CD4-positive, alpha-beta T cell treated with Interleukin-6 at 100 ng/mL for 8 hours (primary cell): Measurements from ENCODE around the gene PRKACA.
"Not testable (repeated sequence)": the region's sequence is repeated elsewhere in the genome, so short reads cannot be mapped to it uniquely, and the experiment has no call there.

Source experiments
- DNase-seq: peaks from one replicate; pipeline ENCODE4 v3.0.0-alpha.2; 2020; ENCODE audit warnings: mixed read lengths, low spot score

The PRKACA gene

DNA sequence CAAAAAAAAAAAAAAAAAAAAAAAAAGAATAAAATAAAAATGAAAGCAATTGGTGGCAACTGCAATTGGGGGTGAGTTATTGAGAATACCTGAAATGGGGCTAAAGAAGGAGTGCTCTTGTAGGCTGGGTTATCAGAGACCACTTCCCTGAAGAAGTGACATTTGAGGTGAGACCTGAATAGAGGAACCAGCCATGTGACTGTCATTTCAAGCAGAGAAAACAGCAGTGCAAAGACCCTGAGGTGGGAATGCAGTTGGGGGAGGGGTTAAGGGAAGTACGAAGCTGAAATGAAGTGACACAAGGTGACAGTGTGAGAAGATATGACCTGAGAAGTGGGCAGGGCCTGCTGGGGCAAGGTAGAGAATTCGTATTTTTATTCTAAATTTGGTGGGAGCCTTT is 51.4 kb downstream of the PRKACA start:
- DNase-seq = no peak

DNA sequence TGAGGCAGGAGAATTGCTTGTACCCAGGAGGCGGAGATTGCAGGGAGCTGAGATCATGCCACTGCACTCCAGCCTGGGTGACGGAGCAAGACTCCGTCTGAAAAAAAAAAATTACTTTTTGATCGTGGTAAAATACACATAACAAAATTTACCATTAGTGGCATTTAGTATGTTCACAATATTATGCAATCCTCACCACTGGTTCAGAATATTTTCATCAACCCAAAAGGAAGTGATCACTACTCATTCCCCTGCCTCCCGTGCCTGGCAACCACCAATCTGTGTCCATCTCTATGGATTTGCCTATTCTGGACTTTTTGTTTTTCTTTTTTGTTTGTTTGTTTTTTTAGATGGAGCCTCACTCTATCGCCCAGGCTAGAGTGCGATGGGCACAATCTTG is 54.5 kb downstream of the PRKACA start:
- DNase-seq = no peak

DNA sequence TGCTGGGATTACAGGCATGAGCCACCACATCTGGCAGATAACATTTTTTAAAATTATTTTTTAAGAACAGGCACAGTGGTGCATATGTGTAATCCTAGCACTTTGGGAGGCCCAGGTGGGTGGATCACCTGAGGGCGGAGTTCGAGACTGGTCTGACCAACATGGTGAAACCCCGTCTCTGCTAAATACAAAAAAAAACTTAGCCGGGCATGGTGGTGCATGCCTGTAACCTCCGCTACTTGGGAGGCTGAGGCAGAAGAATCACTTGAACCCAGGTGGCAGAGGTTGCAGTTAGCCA is 55.1 kb downstream of the PRKACA start:
- no peak for DNase-seq

DNA sequence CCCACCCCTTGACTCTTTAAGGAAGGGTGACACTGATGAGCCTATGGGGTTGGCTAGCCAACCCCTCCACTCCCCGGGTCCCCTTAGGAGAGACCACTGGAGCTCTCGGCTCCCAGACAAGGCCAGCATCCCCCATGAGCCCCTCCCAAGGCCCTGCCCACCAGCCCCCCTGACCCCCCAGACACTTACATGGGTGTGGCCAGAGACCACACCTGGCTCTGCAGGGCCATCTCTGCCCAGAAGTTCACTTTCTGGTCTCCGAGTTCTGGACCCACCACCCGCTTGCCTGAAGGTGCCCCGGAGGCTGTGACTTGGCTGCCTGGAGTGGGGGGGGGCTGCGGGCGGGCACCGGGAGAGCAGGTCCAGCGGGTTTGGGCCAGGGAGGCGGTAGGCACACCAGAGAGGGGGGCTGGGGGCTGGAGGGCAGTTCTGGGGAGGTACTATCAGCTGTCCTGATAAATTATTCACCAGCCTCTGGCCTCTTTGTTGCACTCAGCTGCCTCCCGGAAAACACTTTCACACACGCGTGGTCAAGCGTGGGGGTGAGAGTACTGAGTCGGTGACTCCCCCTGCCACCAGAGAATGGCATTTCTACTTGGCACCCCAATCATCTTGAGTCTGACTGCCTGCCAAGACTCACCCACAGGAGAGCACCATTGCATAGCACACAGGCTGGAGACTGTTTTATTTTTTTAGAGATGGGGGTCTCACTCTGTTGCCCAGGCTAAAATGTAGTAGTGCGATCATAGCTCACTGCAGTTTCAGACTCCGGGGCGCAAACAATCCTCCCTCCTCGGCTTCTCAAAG is 55.6 kb downstream of the PRKACA start, which contains the start of gene PALM3:
Gene PALM3, minus strand, starts transcription at position 326 of the 807 bp plus-strand sequence. Its CDS starts 96 bp downstream, at position 230.
- no peak for DNase-seq

DNA sequence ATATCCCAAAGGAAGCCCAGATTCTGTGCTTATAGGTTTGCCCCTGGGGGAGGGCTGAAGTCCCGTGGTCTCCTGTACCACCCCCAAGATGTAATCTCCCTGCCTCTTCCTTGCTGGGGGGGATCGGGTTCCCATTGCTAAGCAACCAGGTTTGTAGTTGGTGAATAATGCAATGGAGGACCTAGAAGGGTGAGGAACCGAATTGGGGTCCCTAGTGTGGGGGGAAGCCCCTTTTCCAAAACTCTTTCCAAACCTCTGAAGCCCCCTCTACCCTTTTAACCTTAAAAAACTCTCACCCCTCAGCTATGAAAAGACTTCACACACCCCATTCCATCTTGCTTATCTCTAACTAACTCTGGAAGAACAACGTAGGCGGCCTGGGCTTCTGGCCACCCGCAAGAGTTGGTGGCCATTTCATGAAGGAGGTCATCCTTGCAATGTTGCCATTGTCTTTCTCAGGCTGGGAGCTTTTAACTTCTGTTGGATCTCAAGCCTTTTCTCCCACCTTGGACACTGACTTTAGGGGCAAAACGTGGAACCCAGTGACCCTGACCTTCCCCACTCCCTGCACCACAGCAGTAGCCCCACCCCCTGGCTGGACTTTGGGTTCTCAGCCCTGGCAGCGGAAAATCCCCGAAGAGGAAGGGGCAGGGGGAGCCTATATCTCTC is 56.3 kb downstream of the PRKACA start:
- no peak for DNase-seq

DNA sequence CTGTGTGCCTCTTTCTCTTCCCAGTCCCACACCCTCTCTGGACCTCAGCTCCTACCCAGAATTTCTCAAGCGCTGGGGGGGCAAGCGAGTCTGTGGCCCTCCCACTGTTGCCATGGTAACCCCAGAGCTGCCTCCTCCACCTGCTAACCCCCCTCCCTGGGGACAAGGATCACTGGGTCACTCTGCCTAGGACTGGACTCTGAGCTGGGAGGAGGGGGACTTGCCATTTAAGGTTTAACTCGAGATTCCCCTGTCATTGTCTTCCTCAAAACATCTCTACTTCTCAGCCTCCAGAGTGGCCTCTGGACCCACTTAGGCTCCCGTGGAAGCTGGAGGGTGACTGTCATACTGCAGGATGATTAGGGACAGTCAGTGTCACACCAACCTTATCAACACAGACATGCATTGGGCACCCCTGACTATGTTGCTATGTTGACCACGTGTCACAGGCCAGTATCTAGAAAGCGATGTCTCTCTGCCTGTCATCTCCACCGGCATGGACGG is 57.9 kb downstream of the PRKACA start:
- no peak for DNase-seq

DNA sequence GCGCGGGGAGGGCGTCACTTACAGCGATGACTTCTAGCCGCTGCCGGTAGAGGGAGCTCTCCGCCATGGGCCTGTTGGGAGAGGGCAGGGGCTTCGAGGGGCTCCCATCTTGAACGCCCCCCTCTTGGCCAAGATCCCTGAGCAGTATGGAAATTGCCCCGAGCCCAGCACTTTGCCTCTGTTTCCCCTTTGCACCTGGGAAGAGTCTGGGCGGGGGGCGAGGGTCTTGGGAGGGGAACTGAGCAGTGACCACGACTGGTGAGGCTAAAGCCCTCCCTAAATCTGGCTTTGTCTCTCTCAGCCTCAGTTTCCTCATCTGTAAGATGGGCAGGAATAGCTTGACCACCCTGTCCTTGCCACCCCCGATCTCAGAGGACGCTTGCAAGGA is 58.5 kb downstream of the PRKACA start:
- DNase-seq = peak; percentile 21

DNA sequence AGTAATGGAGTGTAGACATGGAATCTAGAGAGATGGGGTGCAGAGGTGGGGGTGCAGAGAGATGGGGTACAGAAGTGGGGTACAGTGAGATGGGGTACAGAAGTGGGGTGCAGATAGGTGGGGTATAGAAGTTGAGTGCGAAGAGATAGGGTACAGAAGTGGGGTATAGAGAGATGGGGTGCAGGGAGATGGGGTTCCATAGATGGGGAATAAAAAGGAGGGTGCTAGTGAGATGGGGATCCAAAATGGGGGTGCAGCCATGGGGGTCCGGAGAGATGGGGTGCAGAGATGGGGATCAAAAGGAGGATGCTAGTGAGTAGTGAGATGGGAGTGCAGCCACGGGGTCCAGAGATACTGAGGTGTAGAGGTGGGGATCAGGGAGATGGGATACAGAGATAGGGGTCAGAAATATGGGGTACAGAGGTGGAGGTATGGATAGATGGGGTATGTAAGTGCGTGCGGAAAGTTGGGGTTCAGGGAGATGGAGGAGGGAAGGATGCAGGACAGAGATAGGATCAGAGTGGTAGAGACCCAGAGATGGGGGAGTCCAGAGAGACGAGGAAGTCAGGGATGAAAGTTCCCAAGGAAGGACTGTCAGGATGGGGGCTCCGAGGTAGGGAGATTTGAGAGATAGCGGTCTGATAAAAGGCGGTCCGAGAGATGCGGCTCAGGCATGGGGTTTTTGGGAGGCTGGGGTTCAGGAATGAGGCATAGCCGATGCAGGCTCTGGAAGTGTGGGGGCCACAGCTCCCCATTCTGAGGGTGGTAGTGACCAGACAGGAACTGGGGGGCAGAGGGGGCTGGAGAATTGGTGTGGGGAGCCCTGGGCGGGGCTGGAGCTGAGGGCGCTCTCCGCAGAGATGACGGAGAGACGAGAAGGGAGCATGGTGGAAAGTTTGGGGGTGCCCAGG is 59.1 kb downstream of the PRKACA start:
- DNase-seq = no peak

DNA sequence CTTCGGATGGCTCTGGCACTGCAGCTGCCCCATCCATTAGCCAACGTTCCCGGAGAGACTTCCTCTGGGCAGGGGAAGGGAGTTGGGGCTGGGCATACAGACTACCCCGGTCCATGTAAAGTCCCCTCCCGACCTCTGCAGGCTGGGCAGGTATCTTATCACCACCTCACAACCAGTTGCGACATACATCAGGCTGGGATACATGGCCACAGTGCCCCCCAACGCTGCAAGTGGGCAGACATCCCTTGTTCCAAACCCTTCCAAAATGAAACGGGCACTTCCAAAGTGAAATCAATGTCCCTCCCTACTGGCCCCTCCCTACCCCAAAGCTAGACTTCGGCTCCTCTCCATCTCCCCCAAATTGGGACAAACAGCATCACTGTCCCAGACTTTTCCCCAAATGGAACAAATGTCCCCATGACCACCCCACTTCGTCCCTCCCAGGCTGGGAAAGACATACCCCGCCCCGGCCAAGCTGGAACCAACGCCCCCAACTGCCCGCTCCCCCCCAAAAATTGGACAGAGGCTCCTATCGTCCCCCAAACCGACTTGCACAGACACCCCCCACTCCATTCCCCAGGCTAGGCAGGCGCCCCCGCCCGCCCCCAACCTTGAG is 60.7 kb downstream of the PRKACA start:
- no peak for DNase-seq

DNA sequence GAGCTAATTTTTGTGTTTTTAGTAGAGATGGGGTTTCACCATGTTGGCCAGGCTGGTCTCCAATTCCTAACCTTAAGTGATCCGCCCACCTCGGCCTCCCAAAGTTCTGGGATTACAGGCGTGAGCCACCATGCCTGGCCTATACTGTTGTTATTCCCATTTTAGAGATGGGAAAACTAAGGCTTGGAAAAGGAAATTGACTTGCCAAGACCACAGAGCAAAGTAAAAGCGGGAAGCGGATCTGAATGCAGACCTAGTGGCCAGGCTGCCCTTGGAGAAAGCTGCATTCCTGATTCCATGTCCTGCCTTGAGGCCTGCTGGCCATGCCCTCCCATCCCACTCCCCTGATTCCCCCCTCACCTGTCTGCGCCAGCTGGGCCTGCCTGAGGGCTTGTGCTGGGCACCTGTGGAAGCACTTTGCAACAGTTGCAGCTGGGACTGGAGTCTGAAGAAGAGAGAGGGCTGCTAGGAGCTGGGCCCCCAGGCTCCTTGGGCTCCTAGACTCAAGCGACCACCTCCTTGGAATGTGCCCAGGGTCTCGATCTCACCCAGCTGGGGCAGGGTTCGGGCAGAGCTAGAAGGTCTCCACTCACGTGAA is 61.4 kb downstream of the PRKACA start:
- no peak for DNase-seq

DNA sequence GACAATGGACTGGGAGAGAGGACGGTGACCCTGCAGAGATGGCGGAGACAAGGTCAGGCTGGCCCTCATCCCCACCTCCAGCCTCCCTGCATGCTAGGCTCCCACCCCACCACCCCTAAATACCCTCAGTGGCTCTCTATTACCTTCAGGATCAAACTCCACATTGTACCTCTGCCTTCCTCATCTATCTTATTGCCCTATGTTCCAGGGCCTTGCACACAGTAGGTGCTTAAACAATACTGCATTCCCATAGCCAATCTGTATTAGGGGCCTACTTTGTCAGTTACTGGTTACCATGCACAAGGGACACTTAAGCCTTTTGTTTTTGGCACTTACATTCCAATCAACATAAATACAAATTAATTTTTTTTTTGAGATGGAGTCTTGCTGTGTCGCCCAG is 62.2 kb downstream of the PRKACA start:
- DNase-seq = no peak

DNA sequence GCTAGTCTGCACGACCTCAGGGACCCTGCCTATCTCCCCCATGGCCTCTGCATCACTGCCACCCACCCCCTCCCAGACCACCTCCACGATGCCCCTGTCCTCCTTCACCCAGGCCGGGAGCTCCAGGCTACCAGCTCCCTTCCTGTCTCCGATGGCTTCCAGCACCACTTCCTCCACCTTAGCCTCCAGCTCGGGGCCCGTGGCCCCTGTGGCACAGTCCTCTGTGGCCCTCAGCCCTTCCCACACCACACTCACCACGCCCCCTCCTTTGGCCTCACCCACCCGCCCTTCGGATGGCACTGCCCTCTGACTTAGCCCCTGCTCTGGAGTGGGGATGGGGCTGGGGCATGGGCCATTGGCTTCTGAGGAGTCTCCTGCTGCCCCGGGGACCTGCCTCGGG is 62.8 kb downstream of the PRKACA start:
- no peak for DNase-seq

DNA sequence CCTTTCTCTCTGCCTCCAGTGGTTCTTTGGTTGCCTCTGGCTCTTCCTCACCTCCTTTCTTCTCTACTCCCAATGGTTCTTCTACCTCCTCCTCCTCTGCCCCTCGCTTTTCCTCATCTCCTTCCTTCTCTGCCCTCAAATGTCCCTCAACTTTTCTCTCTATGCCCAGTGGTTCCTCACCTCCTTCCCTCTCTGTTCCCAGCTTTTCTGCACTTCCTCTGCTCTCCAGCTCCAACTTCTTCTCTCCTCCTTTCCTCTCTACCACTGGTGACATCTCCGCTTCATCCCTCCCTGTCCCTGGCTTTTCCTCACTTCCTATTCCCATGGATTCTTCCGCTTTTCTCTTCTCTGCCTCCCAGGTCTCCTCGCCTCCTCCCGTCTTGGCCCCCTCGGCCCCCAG is 63.5 kb downstream of the PRKACA start:
- no peak for DNase-seq

DNA sequence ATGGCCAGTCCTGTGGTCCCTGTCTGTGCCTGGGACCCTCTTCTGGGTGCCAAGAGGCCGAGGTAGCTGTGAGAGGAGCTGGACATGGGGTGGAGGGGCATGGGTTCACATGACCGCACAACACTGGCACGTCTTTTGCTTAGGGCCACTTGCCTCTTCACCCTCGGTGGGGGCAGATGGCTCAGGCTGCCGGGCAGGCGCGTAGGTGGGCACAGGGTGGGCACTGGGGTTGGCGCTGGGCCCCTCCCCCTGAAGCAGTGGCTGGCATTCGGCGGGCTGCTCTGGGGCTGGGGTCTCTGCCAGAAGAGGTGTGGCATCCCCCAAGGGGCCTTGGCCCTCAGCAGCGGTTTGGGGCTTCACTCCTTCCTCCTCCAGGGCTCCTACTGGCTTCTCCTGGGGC is 64.1 kb downstream of the PRKACA start:
- DNase-seq = no peak

DNA sequence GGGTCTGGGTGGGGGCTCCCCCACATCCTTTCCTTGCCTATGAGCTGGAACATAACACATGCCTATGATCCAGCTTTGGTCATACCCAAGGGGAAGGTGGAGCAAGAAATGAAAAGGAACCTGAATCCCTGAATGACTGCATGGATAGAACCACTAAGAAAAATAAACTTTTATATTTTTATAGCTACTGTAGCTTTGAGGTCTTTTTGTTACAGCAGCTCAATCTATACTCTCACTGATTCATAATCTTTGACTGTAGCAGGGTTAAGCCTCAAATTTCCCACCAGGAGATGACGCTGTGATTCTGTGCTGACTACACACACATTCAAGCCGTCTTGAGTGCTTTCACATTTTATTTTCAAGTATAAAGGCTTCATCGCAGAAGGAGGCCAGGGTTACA is 64.5 kb downstream of the PRKACA start:
- no peak for DNase-seq

DNA sequence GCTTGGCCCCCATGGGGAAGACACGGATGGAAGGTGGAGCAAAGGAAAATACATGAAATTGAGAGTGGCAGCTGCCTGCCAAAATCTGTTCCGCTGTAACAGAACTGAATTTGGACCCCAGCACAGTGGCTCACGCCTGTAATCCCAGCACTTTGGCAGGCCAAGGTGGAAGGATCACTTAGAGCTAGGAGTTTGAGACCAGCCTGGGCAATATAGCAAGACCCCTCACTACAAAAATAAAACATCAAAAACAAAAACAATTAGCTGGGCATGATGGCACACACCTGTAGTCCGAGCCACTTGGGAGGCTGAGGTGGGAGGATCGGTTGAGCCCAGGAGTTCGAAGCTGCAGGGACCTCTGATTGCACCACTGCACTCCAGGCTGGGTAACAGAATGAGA is 65.1 kb downstream of the PRKACA start:
- no peak for DNase-seq

DNA sequence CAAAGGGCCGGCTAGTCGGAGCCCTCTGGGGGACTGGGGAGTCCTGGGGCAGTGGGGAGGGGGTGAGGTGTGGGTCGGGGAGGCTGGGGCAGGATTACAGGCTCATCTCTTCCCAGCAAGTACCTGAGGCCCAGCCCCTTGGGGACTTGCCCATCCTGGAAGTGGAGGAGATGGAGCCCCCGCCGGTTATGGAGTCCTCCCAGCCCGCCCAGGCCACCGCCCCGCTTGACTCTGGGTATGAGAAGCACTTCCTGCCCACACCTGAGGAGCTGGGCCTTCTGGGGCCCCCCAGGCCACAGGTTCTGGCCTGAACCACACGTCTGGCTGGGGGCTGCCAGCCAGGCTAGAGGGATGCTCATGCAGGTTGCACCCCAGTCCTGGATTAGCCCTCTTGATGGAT is 65.6 kb downstream of the PRKACA start:
- no peak for DNase-seq

DNA sequence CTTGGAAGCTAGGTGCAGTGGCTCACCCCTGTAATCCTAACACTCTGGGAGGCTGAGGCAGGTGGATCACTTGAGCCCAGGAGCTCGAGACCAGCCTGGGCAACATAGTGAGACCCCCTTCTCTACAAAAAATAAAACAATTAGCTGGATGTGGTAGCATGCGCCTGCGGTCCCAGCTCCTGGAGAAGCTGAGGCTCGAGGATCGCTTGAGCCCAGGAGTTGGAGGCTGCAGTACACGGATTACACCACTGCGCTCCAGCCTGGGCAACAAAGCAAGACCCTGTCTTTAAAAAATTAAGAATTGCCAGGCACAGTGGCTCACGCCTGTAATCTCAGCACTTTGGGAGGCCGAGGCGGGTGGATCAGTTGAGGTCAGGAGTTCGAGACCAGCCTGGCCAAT is 66.6 kb downstream of the PRKACA start:
- DNase-seq = not testable (repeated sequence)

DNA sequence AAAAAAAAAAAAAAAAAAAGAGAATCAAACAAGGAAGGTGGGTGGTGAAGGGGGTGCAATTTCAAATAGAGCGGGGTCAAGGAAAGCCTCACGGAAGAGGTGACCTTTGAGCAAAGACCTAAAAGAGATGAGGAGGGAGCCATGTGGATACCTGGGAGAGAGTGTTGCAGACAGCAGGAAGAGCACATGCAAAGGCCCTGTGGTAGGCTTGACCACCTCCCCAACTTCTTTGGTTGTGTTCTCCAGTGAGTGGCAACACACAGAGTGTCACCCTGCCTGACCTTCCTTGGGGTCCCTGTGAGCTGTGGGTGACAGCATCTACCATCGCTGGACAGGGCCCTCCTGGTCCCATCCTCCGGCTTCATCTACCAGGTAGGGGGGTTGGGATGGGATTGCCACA is 67.0 kb downstream of the PRKACA start:
- DNase-seq = no peak

DNA sequence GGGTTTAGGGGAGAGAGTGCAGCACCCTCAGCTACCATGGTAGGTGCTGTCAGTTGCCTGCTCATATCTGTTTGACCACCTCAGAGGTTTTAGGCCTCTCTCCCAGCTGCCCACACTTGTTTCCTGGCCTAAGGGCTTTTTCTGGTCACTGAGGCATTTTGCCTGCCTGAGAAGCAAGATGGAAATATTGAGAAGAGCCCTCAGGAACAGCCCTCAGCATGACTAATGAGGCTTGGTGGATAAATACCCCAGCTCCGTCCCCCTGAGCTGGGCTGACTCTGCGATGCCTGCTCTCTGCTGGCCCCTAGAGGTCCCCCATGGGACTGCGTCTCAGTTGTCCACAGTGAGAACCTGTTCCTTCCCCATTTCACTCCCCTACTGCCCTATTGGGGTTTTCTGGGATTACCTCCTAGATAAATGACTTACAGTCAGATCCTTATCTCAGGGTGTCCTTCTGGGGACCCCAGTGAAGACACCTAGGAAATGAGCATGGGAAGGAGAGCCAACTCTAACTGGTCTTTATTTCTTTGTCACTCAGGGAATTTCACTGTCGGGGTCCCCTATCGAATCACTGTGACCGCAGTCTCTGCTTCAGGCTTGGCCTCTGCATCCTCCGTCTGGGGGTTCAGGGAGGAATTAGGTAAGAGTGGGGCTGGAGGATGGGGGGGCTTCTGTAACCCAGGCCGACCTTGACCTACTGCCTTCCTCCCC is 69.0 kb downstream of the PRKACA start:
- DNase-seq = peak; percentile 60

DNA sequence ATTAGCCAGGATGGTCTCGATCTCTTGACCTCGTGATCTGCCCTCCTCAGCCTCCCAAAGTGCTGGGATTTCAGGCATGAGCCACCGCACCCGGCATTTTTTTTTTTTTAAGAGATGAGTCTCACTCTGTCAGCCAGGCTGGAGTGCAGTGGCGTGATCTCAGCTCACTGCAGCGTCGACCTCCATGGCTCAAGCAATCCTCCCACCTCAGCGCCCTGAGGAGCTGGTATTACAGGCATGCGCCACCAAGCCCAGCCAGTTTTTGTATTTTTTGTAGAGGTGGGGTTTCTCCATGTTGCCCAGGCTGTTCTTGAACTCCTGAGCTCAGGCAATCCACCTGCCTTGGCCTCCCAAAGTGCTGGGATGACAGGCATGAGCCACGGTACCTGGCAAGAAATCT is 69.7 kb downstream of the PRKACA start:
- DNase-seq = not testable (repeated sequence)
